Lower leg skin (tissue), 4 donors: Measurements from ENCODE around the gene ACOX3. TPM values are rescaled to one million over a fixed set of nuclear protein-coding genes. Genes with fewer than 3 reads are reported as not detected.

ENCODE experiments used
- DNase-seq, 2 donors: peaks; one replicate each; pipeline ENCODE4 v3.0.0-alpha.2; 2019; ENCODE audit warnings: low spot score in 2 of 2
- H3K4me3 ChIP-seq: fragments of 200-600 bp; sonication (generic); 2 replicates; pipeline ENCODE4 v1.5.1; 2017; ENCODE audit warnings: mild to moderate bottlenecking, low read depth; ENCODE audit not compliant: poor library complexity, severe bottlenecking
- CTCF ChIP-seq, 3 donors: fragments of 450-650 bp; IDR thresholded peaks; one replicate each; pipeline ENCODE4 v1.5.1; 2016; ENCODE audit warnings: antibody characterized with exemption in 3 of 3, mild to moderate bottlenecking in 3 of 3, moderate library complexity in 2 of 3
- POLR2A ChIP-seq, 2 donors: fragments of 450-650 bp; IDR thresholded peaks; one replicate each; pipeline ENCODE4 v1.6.1; 2016 to 2017; ENCODE audit warnings: antibody characterized with exemption in 2 of 2, mild to moderate bottlenecking in 1 of 2, moderate library complexity in 1 of 2
- WGBS, 2 donors: methylation state at CpG; one replicate each; pipeline ENCODE4 v1.1.5; 2018; 5-methylcytosine and 5-hydroxymethylcytosine counted together
- intact Hi-C: fragments of 100-400 bp; cut with DNase I; formaldehyde crosslinking; loops from one replicate; pipeline ENCODE4 v1.15.0; 2023; ENCODE audit warnings: low total_unique reads
- total RNA-seq, 4 donors: library from RNA; depleted of rRNA; stranded (reverse); fragments of >200 nt; gene quantifications; one replicate each; pipeline ENCODE4 v1.1.0, GENCODE V29; 2016

Gene ACOX3
- total RNA-seq, 4 donors from 2014 or later, result 37.5 to 55.9 (median 41.2) TPM

GRCh38 chr4:8469550-8469949, 29.0 kb upstream of the ACOX3 start:
- intact Hi-C loops, result no loop called here
- 85 to 91% methylated on average over 14 of the region's 14 CpGs for WGBS, 2 donors
- no peak for DNase-seq

GRCh38 chr4:8468746-8469535, 28.4 kb upstream of the ACOX3 start:
- DNase-seq, result no peak
- WGBS, 2 donors, result 54 to 60% methylated on average over 21 of the region's 21 CpGs
- H3K4me3 ChIP-seq, result no peak overlapping the region
- intact Hi-C loops, result no loop called here
- no peak for TF ChIP-seq CTCF (IDR thresholded peaks at IDR 0.05)
- TF ChIP-seq POLR2A (IDR thresholded peaks at IDR 0.05), result no peak

More at GRCh38 chr4:8469550-8469949, 29.0 kb upstream of the ACOX3 start:
- H3K4me3 ChIP-seq, result no peak overlapping the region
- TF ChIP-seq CTCF (IDR thresholded peaks at IDR 0.05) (no peak), POLR2A (IDR thresholded peaks at IDR 0.05) (no peak)

- intact Hi-C loops, result no loop called here
- TF ChIP-seq POLR2A (IDR thresholded peaks at IDR 0.05), result no peak
- TF ChIP-seq CTCF (IDR thresholded peaks at IDR 0.05), result no peak
- WGBS, 2 donors, result 94 to 96% methylated on average over 18 of the region's 18 CpGs
- no peak overlapping the region for H3K4me3 ChIP-seq
- DNase-seq, result no peak
Observed at GRCh38 chr4:8467016-8467415, 26.5 kb upstream of the ACOX3 start.

- TF ChIP-seq CTCF (IDR thresholded peaks at IDR 0.05), result no peak
- no peak for TF ChIP-seq POLR2A (IDR thresholded peaks at IDR 0.05)
- DNase-seq, result no peak
- no peak overlapping the region for H3K4me3 ChIP-seq
- intact Hi-C loops, result no loop called here
- WGBS, 2 donors, result 85 to 90% methylated on average over 30 to 31 of the region's 31 CpGs
Observed at GRCh38 chr4:8465615-8466611, 25.4 kb upstream of the ACOX3 start.

GRCh38 chr4:8464381-8464780, 23.9 kb upstream of the ACOX3 start:
- TF ChIP-seq CTCF (IDR thresholded peaks at IDR 0.05), result no peak
- no peak for TF ChIP-seq POLR2A (IDR thresholded peaks at IDR 0.05)
- no peak overlapping the region for H3K4me3 ChIP-seq
- WGBS, 2 donors, result 91% methylated on average over 14 of the region's 14 CpGs
- intact Hi-C loops, result no loop called here
- no peak for DNase-seq
